H1 (cell line): ENCODE results near the gene ADTRP.

ENCODE experiments used
- HDAC6 ChIP-seq: IDR thresholded peaks from one replicate; pipeline ENCODE4 v1.7.1; 2012; ENCODE audit warnings: low read depth, mild to moderate bottlenecking, inconsistent platforms, low read length, moderate library complexity
- TF ChIP-seq, protein P1 (sequence below), 3 experiments: IDR thresholded peaks; 1 replicate in 2 of 3; 2 replicates in 1 of 3; pipeline versions ENCODE4 v1.5.1 to v1.6.1; 2011; ENCODE audit warnings: low read length in 3 of 3, mild to moderate bottlenecking in 3 of 3, inconsistent platforms in 2 of 3, low read depth in 1 of 3, moderate library complexity in 1 of 3; ENCODE audit not compliant: insufficient read depth in 1 of 3; ENCODE audit errors: control extremely low read depth in 1 of 3

- TF ChIP-seq, protein P1, sequence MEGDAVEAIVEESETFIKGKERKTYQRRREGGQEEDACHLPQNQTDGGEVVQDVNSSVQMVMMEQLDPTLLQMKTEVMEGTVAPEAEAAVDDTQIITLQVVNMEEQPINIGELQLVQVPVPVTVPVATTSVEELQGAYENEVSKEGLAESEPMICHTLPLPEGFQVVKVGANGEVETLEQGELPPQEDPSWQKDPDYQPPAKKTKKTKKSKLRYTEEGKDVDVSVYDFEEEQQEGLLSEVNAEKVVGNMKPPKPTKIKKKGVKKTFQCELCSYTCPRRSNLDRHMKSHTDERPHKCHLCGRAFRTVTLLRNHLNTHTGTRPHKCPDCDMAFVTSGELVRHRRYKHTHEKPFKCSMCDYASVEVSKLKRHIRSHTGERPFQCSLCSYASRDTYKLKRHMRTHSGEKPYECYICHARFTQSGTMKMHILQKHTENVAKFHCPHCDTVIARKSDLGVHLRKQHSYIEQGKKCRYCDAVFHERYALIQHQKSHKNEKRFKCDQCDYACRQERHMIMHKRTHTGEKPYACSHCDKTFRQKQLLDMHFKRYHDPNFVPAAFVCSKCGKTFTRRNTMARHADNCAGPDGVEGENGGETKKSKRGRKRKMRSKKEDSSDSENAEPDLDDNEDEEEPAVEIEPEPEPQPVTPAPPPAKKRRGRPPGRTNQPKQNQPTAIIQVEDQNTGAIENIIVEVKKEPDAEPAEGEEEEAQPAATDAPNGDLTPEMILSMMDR (IDR thresholded peaks at IDR 0.05; ENCODE audit: control extremely low read depth in 1 of 3, insufficient read depth in 1 of 3, low read depth in 1 of 3, low read length in 3 of 3), result no peak
- no peak for TF ChIP-seq HDAC6
Observed at GRCh38 chr6:11813606-11814005, 35.0 kb upstream of the ADTRP start.
